ENCODE measurements around the gene GRB10.

Gene GRB10

GRCh38 chr7:50721160-50721559, 61.5 kb downstream of the GRB10 start:
- Mint-ChIP-seq H3K27ac (no peak overlapping the region), H3K4me3 (no peak overlapping the region), H3K9me3 (no peaks in the 10 kb centered on the region), H3K4me1 (no peaks in the 10 kb centered on the region), H3K27me3 (peaks cover 15% of the 10 kb centered on the region), H3K36me3 (no peaks in the 10 kb centered on the region)
- no peak for ATAC-seq (ENCODE audit: low read depth)
- DNase-seq (ENCODE audit: low spot score in 2 of 2) = no peak

- no peak overlapping the region for H3K4me3 Mint-ChIP-seq
- no peaks in the 10 kb centered on the region for H3K9me3 Mint-ChIP-seq
- no peaks in the 10 kb centered on the region for H3K4me1 Mint-ChIP-seq
- ATAC-seq (ENCODE audit: low read depth) (no peak), DNase-seq (ENCODE audit: low spot score in 2 of 2) (no peak)
- H3K27ac Mint-ChIP-seq = no peak overlapping the region
- H3K27me3 Mint-ChIP-seq = peaks cover 18% of the 10 kb centered on the region
- H3K36me3 Mint-ChIP-seq = no peaks in the 10 kb centered on the region
These were observed 62.4 kb downstream of the GRB10 start for GRCh38 chr7:50720295-50720694.

- no peak overlapping the region for H3K27ac Mint-ChIP-seq
- no peak for DNase-seq (ENCODE audit: low spot score in 2 of 2)
- ATAC-seq (ENCODE audit: low read depth) = no peak
- H3K4me1 Mint-ChIP-seq = no peaks in the 10 kb centered on the region
- no peak overlapping the region for H3K4me3 Mint-ChIP-seq
- peaks cover 1% of the 10 kb centered on the region for H3K9me3 Mint-ChIP-seq
- H3K36me3 Mint-ChIP-seq = no peaks in the 10 kb centered on the region
- peaks cover 18% of the 10 kb centered on the region for H3K27me3 Mint-ChIP-seq
These were observed 63.8 kb downstream of the GRB10 start for GRCh38 chr7:50718876-50719275.

GRCh38 chr7:50718311-50718710, 64.4 kb downstream of the GRB10 start:
- H3K4me3 Mint-ChIP-seq = no peak overlapping the region
- H3K9me3 Mint-ChIP-seq = peaks cover 4% of the 10 kb centered on the region

GRCh38 chr7:50717181-50717580, 65.5 kb downstream of the GRB10 start:
- peaks cover 25% of the 10 kb centered on the region for H3K27me3 Mint-ChIP-seq
- no peaks in the 10 kb centered on the region for H3K4me1 Mint-ChIP-seq
- DNase-seq (ENCODE audit: low spot score in 2 of 2) (no peak), ATAC-seq (ENCODE audit: low read depth) (no peak)
- H3K27ac Mint-ChIP-seq = no peak overlapping the region
- H3K4me3 Mint-ChIP-seq = no peak overlapping the region
- H3K36me3 Mint-ChIP-seq = no peaks in the 10 kb centered on the region
- H3K9me3 Mint-ChIP-seq = peaks cover 5% of the 10 kb centered on the region

More at GRCh38 chr7:50718311-50718710, 64.4 kb downstream of the GRB10 start:
- Mint-ChIP-seq H3K27ac (no peak overlapping the region), H3K27me3 (peaks cover 22% of the 10 kb centered on the region), H3K36me3 (no peaks in the 10 kb centered on the region), H3K4me1 (no peaks in the 10 kb centered on the region)
- DNase-seq (ENCODE audit: low spot score in 2 of 2) = no peak
- ATAC-seq (ENCODE audit: low read depth) = no peak

- Mint-ChIP-seq H3K4me3 (no peak overlapping the region), H3K9me3 (peaks cover 5% of the 10 kb centered on the region), H3K27ac (no peak overlapping the region), H3K36me3 (no peaks in the 10 kb centered on the region), H3K27me3 (peaks cover 26% of the 10 kb centered on the region), H3K4me1 (no peaks in the 10 kb centered on the region)
- ATAC-seq (ENCODE audit: low read depth) (no peak), DNase-seq (ENCODE audit: low spot score in 2 of 2) (no peak)
These were observed 67.8 kb downstream of the GRB10 start for GRCh38 chr7:50714857-50715256.

- no peak for ATAC-seq (ENCODE audit: low read depth)
- Mint-ChIP-seq H3K9me3 (peaks cover 5% of the 10 kb centered on the region), H3K27ac (no peak overlapping the region), H3K4me3 (no peak overlapping the region), H3K36me3 (no peaks in the 10 kb centered on the region), H3K4me1 (no peaks in the 10 kb centered on the region), H3K27me3 (peaks cover 24% of the 10 kb centered on the region)
- DNase-seq (ENCODE audit: low spot score in 2 of 2) = no peak
These were observed 69.4 kb downstream of the GRB10 start for GRCh38 chr7:50713123-50713965.

- peaks cover 5% of the 10 kb centered on the region for H3K9me3 Mint-ChIP-seq
- no peak overlapping the region for H3K4me3 Mint-ChIP-seq
- H3K4me1 Mint-ChIP-seq = no peaks in the 10 kb centered on the region
- ATAC-seq (ENCODE audit: low read depth) (no peak), DNase-seq (ENCODE audit: low spot score in 2 of 2) (no peak)
- no peaks in the 10 kb centered on the region for H3K36me3 Mint-ChIP-seq
- no peak overlapping the region for H3K27ac Mint-ChIP-seq
- peaks cover 24% of the 10 kb centered on the region for H3K27me3 Mint-ChIP-seq
These were observed 70.2 kb downstream of the GRB10 start for GRCh38 chr7:50712252-50713122.

GRCh38 chr7:50711271-50712175, 71.2 kb downstream of the GRB10 start:
- H3K27ac Mint-ChIP-seq = no peak overlapping the region
- no peak overlapping the region for H3K4me3 Mint-ChIP-seq
- H3K4me1 Mint-ChIP-seq = no peaks in the 10 kb centered on the region
- ATAC-seq (ENCODE audit: low read depth) = no peak
- peaks cover 21% of the 10 kb centered on the region for H3K27me3 Mint-ChIP-seq
- no peak for DNase-seq (ENCODE audit: low spot score in 2 of 2)
- H3K9me3 Mint-ChIP-seq = peaks cover 5% of the 10 kb centered on the region
- H3K36me3 Mint-ChIP-seq = no peaks in the 10 kb centered on the region

- DNase-seq (ENCODE audit: low spot score in 2 of 2) = no peak
- Mint-ChIP-seq H3K27ac (no peak overlapping the region), H3K36me3 (no peaks in the 10 kb centered on the region), H3K27me3 (peaks cover 16% of the 10 kb centered on the region), H3K9me3 (peaks cover 5% of the 10 kb centered on the region), H3K4me3 (no peak overlapping the region), H3K4me1 (no peaks in the 10 kb centered on the region)
- no peak for ATAC-seq (ENCODE audit: low read depth)
These were observed 72.1 kb downstream of the GRB10 start for GRCh38 chr7:50710441-50711154.

- Mint-ChIP-seq H3K4me1 (no peaks in the 10 kb centered on the region), H3K9me3 (peaks cover 5% of the 10 kb centered on the region), H3K4me3 (no peak overlapping the region), H3K27ac (no peak overlapping the region), H3K36me3 (no peaks in the 10 kb centered on the region), H3K27me3 (peaks cover 18% of the 10 kb centered on the region)
- DNase-seq (ENCODE audit: low spot score in 2 of 2) = no peak
- no peak for ATAC-seq (ENCODE audit: low read depth)
These were observed 73.5 kb downstream of the GRB10 start for GRCh38 chr7:50709151-50709550.

GRCh38 chr7:50707236-50708006, 75.3 kb downstream of the GRB10 start:
- H3K9me3 Mint-ChIP-seq = no peaks in the 10 kb centered on the region
- DNase-seq (ENCODE audit: low spot score in 2 of 2) (no peak), ATAC-seq (ENCODE audit: low read depth) (no peak)
- no peaks in the 10 kb centered on the region for H3K36me3 Mint-ChIP-seq
- no peaks in the 10 kb centered on the region for H3K4me1 Mint-ChIP-seq
- H3K27me3 Mint-ChIP-seq = peaks cover 11% of the 10 kb centered on the region
- H3K4me3 Mint-ChIP-seq = no peak overlapping the region
- H3K27ac Mint-ChIP-seq = no peak overlapping the region
